Body of pancreas (tissue), 4 donors: Measurements from ENCODE around the gene TSPOAP1. TPM values are rescaled to one million over a fixed set of nuclear protein-coding genes. Genes with fewer than 3 reads are reported as not detected.

ENCODE experiments used
- ATAC-seq: fragments of 150-250 bp; one replicate; pipeline ENCODE4 v1.9.1; 2016
- DNase-seq, 4 donors: peaks; one replicate each; pipeline ENCODE4 v3.0.0-alpha.2; 2019
- H3K27ac ChIP-seq, 4 donors: fragments of 200-600 bp; sonication (generic); 1 replicate in 3 of 4; 2 replicates in 1 of 4; pipeline versions ENCODE4 v1.5.1 to v1.6.1; 2016 to 2019; ENCODE audit warnings: mild to moderate bottlenecking in 1 of 4, mixed read lengths in 1 of 4, moderate library complexity in 1 of 4
- H3K27me3 ChIP-seq, 2 donors: fragments of 200-600 bp; sonication (generic); one replicate each; pipeline ENCODE4 v1.6.0; 2016; ENCODE audit warnings: mild to moderate bottlenecking in 1 of 2
- H3K36me3 ChIP-seq, 2 donors: fragments of 200-600 bp; sonication (generic); replicated peaks in 1 of 2; 2 replicates each; pipeline ENCODE4 v1.5.1; 2016; ENCODE audit warnings: low read depth in 2 of 2; ENCODE audit not compliant: insufficient read depth in 1 of 2
- H3K4me1 ChIP-seq: fragments of 200-600 bp; sonication (generic); one replicate; pipeline ENCODE4 v1.6.0; 2016
- H3K4me3 ChIP-seq, 2 donors: fragments of 200-600 bp; sonication (generic); 1 replicate in 1 of 2; 2 replicates in 1 of 2; pipeline ENCODE4 v1.5.1; 2016 to 2019
- H3K9me3 ChIP-seq, 3 donors: fragments of 200-600 bp; sonication (generic); 1 replicate in 2 of 3; 2 replicates in 1 of 3; pipeline ENCODE4 v1.5.1; 2016
- POLR2A ChIP-seq, 3 donors: fragments of 450-650 bp; IDR thresholded peaks; one replicate each; pipeline ENCODE4 v1.6.1; 2016; ENCODE audit warnings: antibody characterized with exemption in 3 of 3, mild to moderate bottlenecking in 2 of 3
- WGBS, 2 donors: methylation state at CpG; one replicate each; pipeline ENCODE4 v1.1.5; 2017; 5-methylcytosine and 5-hydroxymethylcytosine counted together
- intact Hi-C: fragments of 100-400 bp; cut with DNase I; formaldehyde crosslinking; loops from one replicate; pipeline ENCODE4 v1.15.1; 2023
- total RNA-seq, 2 donors: library from RNA; depleted of rRNA; stranded (reverse); fragments of >200 nt; gene quantifications; one replicate each; pipeline ENCODE4 v1.1.0, GENCODE V29; 2016
- TF ChIP-seq, protein P1 (sequence below), 7 experiments: fragments of 450-650 bp in 4 of 7; fragments of 200-600 bp in 3 of 7; sonication (generic) in 3 of 7; IDR thresholded peaks; one replicate each; pipeline ENCODE4 v1.5.1; 2016 to 2019; ENCODE audit warnings: antibody characterized with exemption in 7 of 7

The TSPOAP1 gene
- total RNA-seq, 2 donors from 2014 or later: 21.0 to 22.7 TPM

DNA sequence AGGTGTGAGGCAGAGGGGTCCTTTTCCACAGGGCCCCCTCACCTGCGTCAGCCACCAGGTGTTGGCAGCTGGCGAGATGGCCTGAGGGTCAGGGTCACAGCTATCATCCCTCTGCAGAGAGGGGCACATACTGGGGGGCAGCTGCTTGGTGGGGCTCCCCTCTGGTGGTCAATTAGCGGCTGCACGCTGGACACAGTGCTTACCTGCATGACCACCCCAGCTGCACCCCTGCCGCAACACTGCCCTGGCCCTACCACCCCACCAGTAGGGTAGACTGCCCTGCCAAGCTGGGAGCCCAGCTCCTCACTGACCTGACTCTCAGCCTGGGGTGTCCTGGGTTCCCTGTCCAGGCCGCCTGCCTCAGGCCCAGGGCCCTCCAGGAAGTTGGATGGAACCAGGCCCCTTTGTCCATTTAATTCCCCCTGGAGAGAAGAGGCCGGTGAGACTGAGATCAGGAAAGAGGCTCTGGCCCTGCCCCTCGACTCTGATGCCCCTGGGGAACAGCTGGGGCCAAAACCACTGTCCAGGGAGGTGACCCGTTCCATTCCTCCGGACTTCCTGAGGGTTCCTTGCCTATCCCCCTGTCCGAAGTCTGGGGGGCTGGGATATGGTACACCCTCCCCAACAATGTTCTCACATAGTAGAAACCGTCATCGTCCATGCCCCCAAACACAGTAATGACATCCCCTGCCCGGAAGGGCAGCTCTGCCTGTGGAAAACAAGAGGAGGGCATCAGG, 23.7 kb downstream of the TSPOAP1 start:
- H3K4me3 ChIP-seq: no peak overlapping the region
- no peak overlapping the region for H3K27ac ChIP-seq
- no peaks in the 10 kb centered on the region for H3K36me3 ChIP-seq
- H3K27me3 ChIP-seq: no peaks in the 10 kb centered on the region
- H3K4me1 ChIP-seq: no peaks in the 10 kb centered on the region
- H3K9me3 ChIP-seq: no peaks in the 10 kb centered on the region
- DNase-seq (no peak), ATAC-seq (no peak)
- WGBS, 2 donors: 81 to 85% methylated on average over 11 to 13 of the region's 14 CpGs
- intact Hi-C loops: no loop called here
- no peak for TF ChIP-seq POLR2A (IDR thresholded peaks at IDR 0.05)
- TF ChIP-seq, protein P1, sequence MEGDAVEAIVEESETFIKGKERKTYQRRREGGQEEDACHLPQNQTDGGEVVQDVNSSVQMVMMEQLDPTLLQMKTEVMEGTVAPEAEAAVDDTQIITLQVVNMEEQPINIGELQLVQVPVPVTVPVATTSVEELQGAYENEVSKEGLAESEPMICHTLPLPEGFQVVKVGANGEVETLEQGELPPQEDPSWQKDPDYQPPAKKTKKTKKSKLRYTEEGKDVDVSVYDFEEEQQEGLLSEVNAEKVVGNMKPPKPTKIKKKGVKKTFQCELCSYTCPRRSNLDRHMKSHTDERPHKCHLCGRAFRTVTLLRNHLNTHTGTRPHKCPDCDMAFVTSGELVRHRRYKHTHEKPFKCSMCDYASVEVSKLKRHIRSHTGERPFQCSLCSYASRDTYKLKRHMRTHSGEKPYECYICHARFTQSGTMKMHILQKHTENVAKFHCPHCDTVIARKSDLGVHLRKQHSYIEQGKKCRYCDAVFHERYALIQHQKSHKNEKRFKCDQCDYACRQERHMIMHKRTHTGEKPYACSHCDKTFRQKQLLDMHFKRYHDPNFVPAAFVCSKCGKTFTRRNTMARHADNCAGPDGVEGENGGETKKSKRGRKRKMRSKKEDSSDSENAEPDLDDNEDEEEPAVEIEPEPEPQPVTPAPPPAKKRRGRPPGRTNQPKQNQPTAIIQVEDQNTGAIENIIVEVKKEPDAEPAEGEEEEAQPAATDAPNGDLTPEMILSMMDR (IDR thresholded peaks at IDR 0.05): no peak

DNA sequence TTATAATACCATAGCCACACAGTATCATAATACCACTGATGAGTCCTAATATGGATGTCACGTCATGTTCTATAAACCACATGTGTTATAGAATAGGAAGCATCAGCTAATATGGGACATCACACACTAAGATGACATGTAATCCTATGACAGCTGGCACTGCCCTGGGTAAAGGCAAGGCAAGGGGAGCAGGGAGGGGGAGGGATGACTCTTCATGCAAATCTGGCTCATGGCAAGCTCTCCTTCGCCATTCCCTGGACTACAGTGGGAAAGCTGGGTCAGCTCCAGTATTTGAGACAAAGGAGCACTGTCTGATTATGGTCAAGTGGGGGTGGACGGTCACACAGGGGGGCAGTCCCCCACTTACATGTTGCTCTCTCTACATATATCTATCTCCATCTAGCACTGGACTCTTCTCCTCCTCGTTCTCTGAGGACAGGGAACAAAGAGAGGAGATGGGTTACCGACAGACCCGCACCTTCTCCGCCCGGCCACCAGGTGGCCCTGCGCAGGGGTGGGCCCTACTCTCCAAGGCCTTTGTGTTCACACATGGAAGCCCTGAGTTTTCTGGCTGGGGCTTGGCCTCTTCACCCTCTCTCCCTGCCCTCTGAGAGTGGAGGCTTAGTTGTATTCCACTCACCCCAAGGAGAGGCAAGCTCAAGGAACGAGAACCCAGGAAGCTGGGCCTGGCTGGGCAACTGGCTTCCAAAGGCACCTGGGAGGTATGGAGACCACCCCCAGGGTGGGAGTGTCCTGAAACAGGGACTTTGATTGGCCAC, 24.4 kb downstream of the TSPOAP1 start:
- TF ChIP-seq, protein P1 (IDR thresholded peaks at IDR 0.05): peak; percentile 48 to 70 (median 67)
- no peak for TF ChIP-seq POLR2A (IDR thresholded peaks at IDR 0.05)
- Histone ChIP-seq H3K27ac (no peak overlapping the region), H3K27me3 (no peaks in the 10 kb centered on the region), H3K9me3 (no peaks in the 10 kb centered on the region), H3K36me3 (no peaks in the 10 kb centered on the region), H3K4me1 (no peaks in the 10 kb centered on the region), H3K4me3 (no peak overlapping the region)
- ATAC-seq (peak; percentile 81), DNase-seq (peak; percentile 36 to 54 (median 51))
- 24 to 40% methylated on average over 9 to 10 of the region's 10 CpGs for WGBS, 2 donors
- intact Hi-C loops: no loop called here

DNA sequence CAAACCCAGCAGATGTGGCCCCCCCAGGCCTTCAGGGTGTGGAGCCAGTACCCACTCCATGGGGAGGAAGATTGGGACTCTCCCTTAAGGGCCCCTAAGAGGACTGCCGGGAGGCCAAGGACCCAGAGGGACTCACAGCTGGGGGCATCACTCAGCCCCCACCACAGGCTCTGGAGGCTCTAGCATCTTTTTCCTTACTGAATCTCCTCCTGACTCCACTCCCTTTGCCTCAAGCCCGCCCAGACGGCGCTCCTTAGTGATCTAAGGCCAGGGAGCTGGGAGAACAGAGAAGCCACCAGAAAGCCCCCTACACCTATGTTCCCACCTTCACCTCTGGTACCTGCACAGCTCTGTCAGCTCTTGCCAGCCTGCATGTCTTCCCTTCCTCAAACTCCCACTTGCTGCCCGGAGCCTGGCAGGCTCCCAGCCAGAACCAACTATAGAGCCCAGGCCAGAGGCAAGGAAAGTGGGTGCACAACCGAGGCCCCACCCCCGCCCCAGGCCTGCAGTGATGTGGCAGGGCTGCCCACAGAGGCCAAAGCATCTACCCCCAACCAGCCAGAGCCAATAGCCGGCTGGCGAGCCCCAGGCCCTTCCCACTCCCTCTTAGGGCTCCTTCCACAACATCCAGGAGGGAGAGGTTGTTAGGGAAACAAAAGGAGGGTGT, 25.5 kb downstream of the TSPOAP1 start:
- ATAC-seq (no peak), DNase-seq (no peak)
- Histone ChIP-seq H3K36me3 (no peaks in the 10 kb centered on the region), H3K9me3 (no peaks in the 10 kb centered on the region), H3K27me3 (no peaks in the 10 kb centered on the region), H3K4me1 (no peaks in the 10 kb centered on the region), H3K4me3 (no peak overlapping the region), H3K27ac (no peak overlapping the region)
- WGBS, 2 donors: 77 to 88% methylated on average over 7 to 9 of the region's 9 CpGs
- intact Hi-C loops: no loop called here
- TF ChIP-seq, protein P1 (IDR thresholded peaks at IDR 0.05): no peak
- no peak for TF ChIP-seq POLR2A (IDR thresholded peaks at IDR 0.05)

DNA sequence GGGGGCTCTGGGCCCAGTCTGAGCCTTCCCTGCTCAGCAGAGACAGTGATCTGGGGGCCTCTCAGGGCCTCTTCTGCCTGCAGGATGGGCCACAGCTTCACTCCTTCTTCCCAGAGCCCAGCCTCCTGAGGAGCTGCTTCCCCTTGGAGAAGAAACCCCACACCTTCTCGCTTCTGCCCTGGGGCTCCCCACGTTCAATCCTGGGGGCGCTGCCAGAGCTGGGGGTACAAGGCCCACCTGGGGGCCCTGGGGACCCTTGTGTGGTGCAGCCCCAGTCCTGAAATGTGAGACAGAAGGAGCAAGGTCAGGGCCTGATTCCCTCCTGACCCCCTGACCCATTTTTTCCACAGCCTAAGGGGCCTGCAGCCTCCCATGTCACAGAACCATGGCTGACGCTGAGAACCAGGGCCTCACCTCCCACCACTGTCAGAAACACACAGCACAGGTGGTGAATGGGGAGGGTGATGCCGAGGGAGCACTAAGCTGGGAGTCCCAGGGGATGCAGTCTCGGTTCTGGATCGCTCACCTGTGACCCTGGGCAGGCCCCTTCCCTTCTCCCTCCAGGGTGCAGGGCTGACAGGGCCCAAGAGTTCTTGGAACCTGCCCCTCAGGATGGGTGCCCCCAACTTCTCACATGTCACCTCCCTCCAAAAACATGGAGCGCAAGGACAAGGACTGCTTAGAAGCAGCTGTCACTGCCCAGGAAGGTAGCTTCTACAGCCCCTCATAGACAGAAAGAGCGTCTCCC, 26.2 kb downstream of the TSPOAP1 start:
- Histone ChIP-seq H3K9me3 (no peaks in the 10 kb centered on the region), H3K27me3 (no peaks in the 10 kb centered on the region), H3K36me3 (no peaks in the 10 kb centered on the region), H3K4me3 (no peak overlapping the region), H3K27ac (no peak overlapping the region), H3K4me1 (no peaks in the 10 kb centered on the region)
- TF ChIP-seq, protein P1 (IDR thresholded peaks at IDR 0.05): no peak
- no peak for TF ChIP-seq POLR2A (IDR thresholded peaks at IDR 0.05)
- DNase-seq (no peak), ATAC-seq (no peak)
- intact Hi-C loops: no loop called here
- WGBS, 2 donors: 82 to 90% methylated on average over 5 to 9 of the region's 9 CpGs
